Skeletal muscle cell (primary cell): ENCODE results near the gene SPPL3.
"Not testable (repeated sequence)": the region's sequence is repeated elsewhere in the genome, so short reads cannot be mapped to it uniquely, and the experiment has no call there.

Source experiments
- DNase-seq: peaks from one replicate; pipeline ENCODE4 v3.0.0-alpha.2; 2010; ENCODE audit warnings: low read depth
- H3K4me3 ChIP-seq: 2 replicates; pipeline ENCODE4 v1.5.1; 2011; ENCODE audit warnings: low read depth, mild to moderate bottlenecking, control low read depth, low read length, moderate library complexity

SPPL3 gene

DNA sequence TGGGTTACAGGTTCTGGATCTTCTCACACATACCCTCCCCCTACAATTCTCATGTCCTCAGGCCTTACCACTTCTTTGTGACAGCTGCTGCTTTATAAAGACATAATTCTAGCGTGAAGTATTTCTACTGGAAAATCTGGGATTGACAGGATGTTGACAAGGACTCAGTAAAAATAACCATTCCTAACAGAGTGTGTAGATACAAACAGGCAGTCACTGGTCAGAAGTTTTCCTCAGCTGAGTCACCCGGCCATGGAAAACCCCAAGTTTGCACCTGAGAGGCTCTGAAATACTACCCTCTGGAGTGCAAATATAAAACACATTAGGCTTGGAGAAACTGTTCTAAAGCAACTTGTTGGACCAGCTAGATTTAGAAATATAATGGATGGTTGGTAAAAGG is 54.4 kb downstream of the SPPL3 start:
- DNase-seq = no peak
- no peak overlapping the region for H3K4me3 ChIP-seq

DNA sequence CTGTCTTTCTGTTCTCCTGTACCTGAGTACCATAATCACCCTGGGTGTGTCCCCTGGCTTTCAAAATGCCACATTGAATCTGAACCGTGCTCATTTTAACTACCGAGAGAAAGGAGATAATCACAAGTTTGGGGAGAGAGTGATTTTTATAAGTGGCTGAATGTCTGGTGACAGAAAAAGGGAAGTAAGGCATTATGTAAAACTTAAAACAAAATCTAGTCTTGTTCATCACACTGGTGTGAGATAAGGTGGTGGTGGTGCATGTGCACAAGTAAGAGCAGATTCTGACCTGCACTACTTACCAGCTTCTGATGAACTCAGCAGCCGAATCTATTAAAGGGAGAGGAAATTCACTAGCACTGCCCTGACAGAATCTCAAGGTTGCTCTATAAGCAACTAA is 56.3 kb downstream of the SPPL3 start:
- H3K4me3 ChIP-seq = no peak overlapping the region
- DNase-seq = no peak

DNA sequence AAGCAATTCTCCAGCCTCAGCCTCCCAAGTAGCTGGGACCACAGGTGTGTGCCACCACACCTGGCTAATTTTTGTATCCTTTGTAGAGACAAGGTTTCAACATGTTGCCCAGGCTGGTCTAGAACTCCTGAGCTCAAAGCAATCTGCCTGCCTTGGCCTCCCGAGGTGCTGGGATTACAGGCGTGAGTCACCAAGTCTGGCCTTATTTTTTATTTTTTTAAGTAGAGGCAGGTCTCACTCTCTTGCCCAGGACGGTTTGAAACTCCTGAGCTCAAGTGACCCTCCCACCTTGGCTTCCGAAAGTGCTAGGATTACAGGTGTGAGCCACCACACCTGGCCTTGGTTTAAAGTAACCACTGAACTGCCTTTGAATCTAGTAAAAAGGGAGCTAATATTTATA is 56.8 kb downstream of the SPPL3 start:
- no peak for DNase-seq
- no peak overlapping the region for H3K4me3 ChIP-seq

DNA sequence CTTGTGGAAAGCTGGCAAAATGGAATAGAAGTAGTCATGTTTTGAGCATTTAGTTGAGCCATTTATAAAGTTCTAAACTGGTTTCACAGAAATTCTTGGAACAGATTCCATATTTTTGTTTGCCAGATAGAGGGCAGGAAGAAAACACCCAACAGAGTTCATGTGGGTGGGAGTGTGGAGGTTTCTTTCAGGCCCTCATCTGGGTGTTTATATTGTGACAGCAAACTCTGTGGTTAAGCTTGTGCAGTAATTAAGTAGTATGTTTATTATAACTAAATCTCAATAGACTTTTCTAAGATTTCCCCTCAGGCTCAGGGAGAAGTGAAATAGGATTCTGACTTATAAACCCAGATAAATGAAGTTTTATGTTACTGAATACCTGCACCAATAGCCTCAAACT is 57.4 kb downstream of the SPPL3 start:
- no peak for DNase-seq
- H3K4me3 ChIP-seq = no peak overlapping the region

DNA sequence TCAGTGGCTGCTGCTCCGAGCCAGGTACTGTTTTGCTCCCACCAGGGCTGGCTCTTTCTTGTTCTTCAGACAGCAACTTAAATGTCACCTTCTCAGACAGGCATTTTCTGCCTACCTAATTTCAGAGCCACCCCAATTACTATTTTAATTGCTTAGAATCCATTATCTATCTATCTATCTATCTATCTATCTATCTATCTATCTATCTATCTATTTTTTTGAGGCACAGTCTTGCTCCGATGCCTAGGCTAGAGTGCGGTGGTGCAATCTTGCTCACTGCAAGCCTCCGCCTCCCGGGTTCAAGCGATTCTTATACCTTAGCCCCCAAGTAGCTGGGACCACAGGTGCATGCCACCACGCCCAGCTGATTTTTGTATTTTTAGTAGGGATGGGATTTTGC is 58.5 kb downstream of the SPPL3 start:
- H3K4me3 ChIP-seq = no peak overlapping the region
- no peak for DNase-seq

GRCh38 chr12:120844768-120845449 is 59.2 kb downstream of the SPPL3 start:
- H3K4me3 ChIP-seq = no peak overlapping the region
- no peak for DNase-seq

DNA sequence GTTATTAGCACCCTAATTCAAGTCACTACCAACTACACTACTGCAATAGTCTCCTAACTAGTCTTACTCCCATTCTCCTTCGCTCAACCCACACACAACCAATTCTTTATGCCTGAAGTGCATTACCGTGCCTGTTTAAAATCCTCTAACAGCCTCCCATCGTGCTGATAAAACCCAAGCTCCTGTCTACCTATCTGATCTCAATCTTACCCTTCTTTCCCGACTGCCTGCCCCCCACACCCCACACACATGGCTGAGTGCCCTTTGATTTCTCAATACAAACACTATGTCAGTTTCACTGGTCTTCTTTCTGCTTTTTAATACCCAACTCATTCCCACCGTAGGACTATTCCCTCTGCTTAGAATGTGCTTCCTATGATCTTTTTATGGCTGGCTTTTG is 59.9 kb downstream of the SPPL3 start:
- DNase-seq = no peak
- H3K4me3 ChIP-seq = no peak overlapping the region

GRCh38 chr12:120843472-120843871 is 60.7 kb downstream of the SPPL3 start:
- DNase-seq = no peak
- H3K4me3 ChIP-seq = no peak overlapping the region

DNA sequence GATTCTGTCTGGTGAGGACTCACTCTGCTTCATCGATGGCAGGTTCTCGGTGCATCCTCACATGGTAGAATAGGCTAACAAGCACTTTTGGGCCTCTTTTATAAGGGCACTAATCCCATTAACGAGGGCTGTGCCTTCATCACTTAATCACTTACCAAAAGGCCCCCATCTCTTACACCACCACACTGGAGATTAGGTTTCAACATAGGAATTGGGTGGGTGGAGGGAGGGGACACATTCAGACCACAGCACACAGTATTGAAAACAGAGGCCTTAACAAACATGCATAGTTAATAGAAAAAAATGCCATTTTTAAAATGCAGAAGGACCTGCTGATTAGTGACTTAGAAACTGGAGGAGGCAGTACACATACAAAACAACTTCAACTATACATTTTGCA is 61.6 kb downstream of the SPPL3 start:
- no peak for DNase-seq
- H3K4me3 ChIP-seq = no peak overlapping the region

- DNase-seq = no peak
Observed at GRCh38 chr12:120841525-120841924, 62.6 kb downstream of the SPPL3 start.

DNA sequence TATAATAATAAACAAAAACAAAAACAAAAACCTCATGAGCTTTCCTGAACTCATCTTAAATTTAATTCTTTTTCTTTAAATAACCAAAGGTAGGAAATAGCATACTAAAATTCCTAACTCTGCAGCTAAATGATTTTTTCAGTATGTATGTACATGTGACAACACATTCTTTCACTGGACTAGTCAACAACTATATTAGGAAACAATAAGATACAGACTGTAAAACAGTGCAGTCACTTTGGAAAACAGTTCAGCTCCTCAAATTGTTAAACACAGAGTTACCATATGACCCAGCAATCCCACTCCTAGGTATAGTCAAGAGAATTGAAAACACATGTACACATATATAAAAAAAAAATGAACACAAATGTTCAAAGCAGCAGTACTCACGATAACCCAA is 64.7 kb downstream of the SPPL3 start:
- no peak overlapping the region for H3K4me3 ChIP-seq
- no peak for DNase-seq

More at GRCh38 chr12:120841525-120841924, 62.6 kb downstream of the SPPL3 start:
- no peak overlapping the region for H3K4me3 ChIP-seq

DNA sequence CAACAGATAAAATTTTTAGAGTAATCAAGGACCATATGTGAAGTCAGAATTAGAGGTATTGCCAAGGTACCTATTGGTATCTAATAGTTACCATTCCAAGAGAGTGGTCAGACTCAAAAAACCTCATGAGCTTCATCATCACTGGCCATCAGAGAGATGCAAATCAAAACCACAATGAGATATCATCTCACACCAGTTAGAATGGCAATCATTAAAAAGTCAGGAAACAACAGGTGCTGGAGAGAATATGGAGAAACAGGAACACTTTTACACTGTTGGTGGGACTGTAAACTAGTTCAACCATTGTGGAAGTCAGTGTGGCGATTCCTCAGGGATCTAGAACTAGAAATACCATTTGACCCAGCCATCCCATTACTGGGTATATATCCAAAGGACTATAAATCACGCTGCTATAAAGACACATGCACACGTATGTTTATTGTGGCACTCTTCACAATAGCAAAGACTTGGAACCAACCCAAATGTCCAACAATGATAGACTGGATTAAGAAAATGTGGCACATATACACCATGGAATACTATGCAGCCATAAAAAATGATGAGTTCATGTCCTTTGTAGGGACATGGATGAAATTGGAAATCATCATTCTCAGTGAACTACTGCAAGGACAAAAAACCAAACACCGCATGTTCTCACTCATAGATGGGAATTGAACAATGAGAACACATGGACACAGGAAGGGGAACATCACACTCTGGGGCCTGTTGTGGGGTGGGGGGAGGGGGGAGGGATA is 65.4 kb downstream of the SPPL3 start:
- H3K4me3 ChIP-seq, DNase-seq: not testable (repeated sequence)

DNA sequence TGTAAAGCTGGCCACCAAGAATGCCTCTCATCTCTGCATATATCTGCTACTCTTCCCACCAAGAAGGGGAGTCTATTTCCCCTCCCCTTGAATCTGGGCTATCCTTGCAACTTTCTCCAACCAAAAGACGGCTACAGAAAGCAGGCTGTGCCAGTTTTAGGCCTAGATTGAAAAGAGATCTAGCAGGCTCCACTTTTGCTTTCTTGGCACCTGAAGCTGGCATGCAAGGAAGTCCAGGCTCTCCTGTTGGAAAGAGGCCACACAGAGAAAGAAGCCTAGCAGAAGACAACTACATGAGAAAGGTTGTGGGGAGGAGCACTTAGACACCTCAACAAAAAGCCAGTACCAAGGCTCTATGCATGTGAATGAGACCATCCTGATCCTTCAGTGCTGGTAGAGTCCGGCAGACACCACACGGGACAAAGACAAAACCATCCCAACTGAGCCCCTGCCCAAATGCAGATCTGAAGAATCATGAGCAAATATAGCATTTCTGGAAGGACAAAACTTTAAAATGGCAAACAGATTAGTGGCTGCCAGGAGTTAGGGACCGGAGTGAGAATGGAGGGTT is 68.0 kb downstream of the SPPL3 start:
- H3K4me3 ChIP-seq = no peak overlapping the region
- DNase-seq = no peak

DNA sequence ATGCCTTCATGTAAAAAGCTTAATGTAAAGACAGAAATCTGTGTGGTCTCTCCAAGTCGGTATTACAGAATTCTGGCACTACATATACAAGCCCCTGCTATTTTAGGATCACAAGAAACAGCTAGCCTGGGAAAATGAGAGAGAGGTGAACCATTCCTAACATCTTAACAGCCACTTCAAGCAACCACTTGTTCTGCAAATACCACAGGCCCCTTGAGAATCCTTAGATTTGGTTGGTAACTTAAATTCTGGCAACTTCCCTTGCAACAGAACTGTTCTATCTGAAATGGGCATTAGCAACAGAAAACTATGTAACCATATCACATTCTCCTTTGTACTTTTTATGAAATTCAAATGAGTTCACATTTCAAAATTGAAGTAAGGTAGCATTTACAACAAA is 68.5 kb downstream of the SPPL3 start:
- DNase-seq = no peak
- H3K4me3 ChIP-seq = no peak overlapping the region

- DNase-seq = no peak
- no peak overlapping the region for H3K4me3 ChIP-seq
Observed at GRCh38 chr12:120835304-120835612, 68.9 kb downstream of the SPPL3 start.

DNA sequence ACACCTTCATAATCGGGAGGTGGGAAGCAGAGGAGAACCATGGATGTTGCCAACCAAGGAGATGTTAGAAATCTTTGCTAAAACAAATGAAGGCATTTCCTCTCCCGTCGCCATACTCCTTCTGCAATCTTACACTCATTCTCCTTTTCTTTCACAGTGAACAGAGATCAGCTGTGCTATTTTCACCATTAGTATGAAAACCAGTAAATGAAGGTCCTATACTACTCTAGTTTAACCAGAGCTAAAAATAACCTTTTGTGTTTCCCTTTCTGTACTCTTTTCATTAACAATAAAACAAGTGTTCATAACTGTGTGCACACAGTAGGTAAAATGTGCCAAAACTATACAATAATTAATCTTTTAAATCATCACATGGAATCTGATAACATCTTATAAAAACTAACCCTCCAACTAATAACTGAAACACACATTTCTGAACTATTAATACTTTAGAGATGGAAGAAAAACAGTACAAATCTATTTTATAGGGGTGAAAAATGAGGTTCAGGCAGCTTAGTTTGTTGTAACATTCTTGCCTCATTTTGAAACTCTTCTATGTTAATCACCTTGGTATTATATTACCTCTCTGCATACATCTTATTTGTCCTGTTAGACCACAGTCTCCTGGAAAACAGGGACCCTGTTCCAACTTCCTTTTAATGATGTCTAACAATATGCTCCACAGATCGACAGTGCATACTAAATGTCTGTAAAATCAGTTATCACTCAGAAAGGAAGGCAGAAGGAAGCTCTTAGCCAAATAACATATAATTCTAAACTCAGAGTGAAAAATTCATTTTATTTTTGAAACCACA is 69.5 kb downstream of the SPPL3 start:
- H3K4me3 ChIP-seq = no peak overlapping the region
- DNase-seq = no peak

GRCh38 chr12:120833849-120834248 is 70.3 kb downstream of the SPPL3 start:
- no peak overlapping the region for H3K4me3 ChIP-seq
- DNase-seq = no peak

- DNase-seq = no peak
- H3K4me3 ChIP-seq = no peak overlapping the region
Observed at GRCh38 chr12:120832737-120833136, 71.4 kb downstream of the SPPL3 start.

DNA sequence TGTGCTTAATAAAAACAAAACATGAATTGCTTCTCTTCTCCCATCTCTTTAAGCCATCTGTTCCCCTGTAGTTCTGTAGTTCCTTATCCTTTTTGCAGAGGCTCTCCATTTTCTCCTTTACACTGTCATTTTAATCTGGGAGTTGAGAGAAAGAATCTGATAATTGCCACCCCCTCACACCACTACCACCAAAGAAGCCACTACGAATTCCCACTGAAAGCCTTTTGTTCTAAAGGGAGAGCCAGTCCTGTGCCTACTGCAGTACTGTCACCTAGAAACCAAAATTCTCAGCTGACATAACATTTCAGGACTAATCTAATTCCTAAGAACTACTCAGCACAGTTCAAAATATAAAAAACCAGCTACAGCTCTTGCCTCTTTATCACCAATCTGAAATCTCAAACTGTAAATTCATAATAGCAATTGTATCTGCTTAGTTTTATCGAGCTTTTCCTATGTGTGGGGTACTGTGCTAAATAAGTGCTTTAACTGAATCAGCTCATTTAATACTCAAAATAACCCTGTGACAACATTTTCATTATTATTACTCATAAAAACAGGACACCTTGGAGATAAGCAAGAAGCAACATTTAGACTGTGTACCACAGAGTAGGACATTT is 72.4 kb downstream of the SPPL3 start:
- no peak overlapping the region for H3K4me3 ChIP-seq
- no peak for DNase-seq

DNA sequence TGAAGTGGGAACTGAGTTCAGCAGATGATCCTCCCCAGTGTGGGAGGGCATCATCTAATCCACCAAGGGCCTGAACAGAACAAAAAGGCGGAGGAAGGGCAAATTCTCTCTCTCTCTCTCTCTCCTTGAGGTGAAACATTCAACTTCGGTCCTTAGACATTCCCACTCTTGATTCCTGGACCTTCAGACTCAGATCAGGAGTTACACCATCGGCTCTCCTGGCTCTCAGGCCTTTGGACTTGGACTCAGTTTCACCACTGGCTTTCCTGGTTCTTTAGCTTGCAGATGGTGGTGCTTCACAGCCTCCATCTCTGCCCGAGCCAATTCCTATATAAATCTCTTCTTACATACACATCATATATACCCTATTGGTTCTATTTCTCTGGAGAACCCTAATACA is 73.2 kb downstream of the SPPL3 start:
- DNase-seq = no peak
- H3K4me3 ChIP-seq = no peak overlapping the region
